ENCODE data around the gene ZNF205. TPM values are rescaled to one million over a fixed set of nuclear protein-coding genes. Genes with fewer than 3 reads are reported as not detected.
A peak's percentile ranks its signal among the peaks of the same experiment; 100 is the strongest.

Gene ZNF205
- total RNA-seq, 1 donor from 2014 or later = 15.4 TPM

DNA sequence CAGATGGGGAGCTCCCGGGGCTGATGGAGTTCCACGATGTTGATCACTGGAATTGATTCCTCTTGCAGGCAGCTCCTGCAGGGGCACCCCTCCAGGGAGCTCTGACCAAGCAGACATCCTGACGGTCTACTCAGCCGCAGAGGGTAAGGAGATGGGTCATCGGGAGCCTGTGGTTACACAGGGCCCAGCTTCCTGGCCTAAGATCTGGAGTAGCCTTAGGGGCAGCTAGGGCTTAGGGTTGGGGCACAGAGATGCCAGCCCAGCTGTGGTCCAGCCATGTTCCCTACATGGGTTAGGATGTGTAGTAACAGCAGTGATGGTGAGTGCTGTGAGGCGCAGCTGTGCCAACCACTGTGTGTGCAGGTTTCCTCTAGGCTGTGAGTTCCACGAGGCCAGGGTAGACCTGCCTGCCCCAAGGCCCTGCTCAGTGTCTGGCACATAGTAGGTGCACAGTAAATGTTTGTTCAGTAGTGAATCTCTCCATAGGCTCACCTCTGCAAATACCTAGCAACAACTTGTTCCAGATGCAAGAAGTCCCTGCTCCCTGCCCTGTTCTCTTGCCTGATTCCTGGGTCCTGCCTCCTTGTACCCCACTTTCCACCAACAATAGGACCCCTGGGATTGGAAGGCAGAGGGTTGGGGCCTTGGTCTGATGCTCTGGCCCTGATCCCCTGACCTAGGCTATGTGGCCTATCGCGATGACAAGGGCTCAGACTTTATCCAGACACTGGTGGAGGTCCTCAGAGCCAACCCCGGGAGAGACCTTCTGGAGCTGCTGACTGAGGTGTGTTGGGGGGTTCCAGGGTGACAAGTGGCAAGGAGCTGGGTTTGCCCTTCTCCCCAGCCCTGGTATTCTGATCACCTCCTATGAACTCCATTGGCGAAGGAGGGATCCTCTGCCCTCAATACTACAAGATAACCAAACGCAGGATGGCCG is 36.1 kb downstream of the ZNF205 start:
- Histone ChIP-seq H2AFZ (ENCODE audit: low read depth, low read length) (peak overlapping the region; percentile 94), H3K27ac (ENCODE audit: low read depth, low read length) (no peak overlapping the region), H3K79me2 (ENCODE audit: insufficient read depth, low read length) (no peaks in the 10 kb centered on the region), H3K4me3 (ENCODE audit: insufficient read depth, low read depth, low read length) (no peak overlapping the region), H4K20me1 (ENCODE audit: insufficient read depth, low read length) (peaks cover 4% of the 10 kb centered on the region), H3K27me3 (ENCODE audit: insufficient read depth, low read length) (no peaks in the 10 kb centered on the region), H3K36me3 (ENCODE audit: insufficient read depth, low read length) (no peaks in the 10 kb centered on the region), H3K4me1 (ENCODE audit: insufficient read depth, low read length) (peaks cover 2% of the 10 kb centered on the region), H3K9ac (ENCODE audit: low read length) (no peak overlapping the region), H3K9me3 (ENCODE audit: insufficient read depth, low read depth, low read length) (no peaks in the 10 kb centered on the region), H3K4me2 (ENCODE audit: low read length) (no peak overlapping the region)
- FAIRE-seq (no peak), DNase-seq (ENCODE audit: low read depth) (no peak)
- no peaks in the 10 kb centered on the region for H3K9me3 Mint-ChIP-seq (ENCODE audit: unreplicated experiment)
- no peaks in the 10 kb centered on the region for H3K4me1 Mint-ChIP-seq (ENCODE audit: low read depth, unreplicated experiment)
- peaks cover 2% of the 10 kb centered on the region for H3K36me3 Mint-ChIP-seq (ENCODE audit: low read depth, unreplicated experiment)
- H3K27ac Mint-ChIP-seq (ENCODE audit: unreplicated experiment) = peak overlapping the region; percentile 12
- peak overlapping the region; percentile 73 for H3K4me3 Mint-ChIP-seq (ENCODE audit: unreplicated experiment)
- TF ChIP-seq CTCF (IDR thresholded peaks at IDR 0.05; ENCODE audit: insufficient read depth, low read depth, low read length) (no peak), EZH2 (IDR thresholded peaks at IDR 0.05; ENCODE audit: insufficient read depth, low read length) (no peak)
- H3K27me3 Mint-ChIP-seq (ENCODE audit: low read depth, unreplicated experiment) = peaks cover 7% of the 10 kb centered on the region

DNA sequence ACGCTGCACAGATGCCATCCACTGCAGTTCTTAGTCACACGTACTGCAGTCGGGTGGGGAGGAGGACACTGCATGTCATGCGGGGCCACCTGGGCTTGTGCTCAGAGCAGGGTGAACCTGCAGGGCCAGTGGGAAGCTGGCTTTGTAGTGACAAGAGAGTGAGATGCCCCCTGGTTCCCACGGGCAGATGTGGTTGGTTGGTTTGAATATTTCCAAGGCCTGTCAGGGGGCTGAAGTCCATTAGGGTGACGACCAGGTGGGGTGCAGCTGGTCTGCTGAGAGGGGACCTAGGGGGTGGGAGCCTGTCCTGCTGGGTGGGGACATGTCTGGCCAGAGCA is 36.8 kb downstream of the ZNF205 start:
- no peak overlapping the region for H3K27ac ChIP-seq (ENCODE audit: low read depth, low read length)
- H3K4me2 ChIP-seq (ENCODE audit: low read length) = peak overlapping the region; percentile 92
- peak overlapping the region; percentile 74 for H3K4me3 ChIP-seq (ENCODE audit: insufficient read depth, low read depth, low read length)
- H3K4me1 Mint-ChIP-seq (ENCODE audit: low read depth, unreplicated experiment) = no peaks in the 10 kb centered on the region
- H3K9me3 Mint-ChIP-seq (ENCODE audit: unreplicated experiment) = no peaks in the 10 kb centered on the region
- FAIRE-seq (no peak), DNase-seq (ENCODE audit: low read depth) (no peak)
- H3K4me3 Mint-ChIP-seq (ENCODE audit: unreplicated experiment) = peak overlapping the region; percentile 73
- no peaks in the 10 kb centered on the region for H3K36me3 ChIP-seq (ENCODE audit: insufficient read depth, low read length)
- TF ChIP-seq EZH2 (IDR thresholded peaks at IDR 0.05; ENCODE audit: insufficient read depth, low read length) = no peak
- H3K27me3 Mint-ChIP-seq (ENCODE audit: low read depth, unreplicated experiment) = peaks cover 7% of the 10 kb centered on the region
- no peaks in the 10 kb centered on the region for H3K36me3 Mint-ChIP-seq (ENCODE audit: low read depth, unreplicated experiment)
- H3K9me3 ChIP-seq (ENCODE audit: insufficient read depth, low read depth, low read length) = no peaks in the 10 kb centered on the region
- H2AFZ ChIP-seq (ENCODE audit: low read depth, low read length) = peak overlapping the region; percentile 94
- no peaks in the 10 kb centered on the region for H3K79me2 ChIP-seq (ENCODE audit: insufficient read depth, low read length)
- H3K27me3 ChIP-seq (ENCODE audit: insufficient read depth, low read length) = no peaks in the 10 kb centered on the region
- peaks cover 4% of the 10 kb centered on the region for H4K20me1 ChIP-seq (ENCODE audit: insufficient read depth, low read length)
- H3K4me1 ChIP-seq (ENCODE audit: insufficient read depth, low read length) = peaks cover 2% of the 10 kb centered on the region
- peak overlapping the region; percentile 83 for H3K9ac ChIP-seq (ENCODE audit: low read length)
- peak overlapping the region; percentile 12 for H3K27ac Mint-ChIP-seq (ENCODE audit: unreplicated experiment)

DNA sequence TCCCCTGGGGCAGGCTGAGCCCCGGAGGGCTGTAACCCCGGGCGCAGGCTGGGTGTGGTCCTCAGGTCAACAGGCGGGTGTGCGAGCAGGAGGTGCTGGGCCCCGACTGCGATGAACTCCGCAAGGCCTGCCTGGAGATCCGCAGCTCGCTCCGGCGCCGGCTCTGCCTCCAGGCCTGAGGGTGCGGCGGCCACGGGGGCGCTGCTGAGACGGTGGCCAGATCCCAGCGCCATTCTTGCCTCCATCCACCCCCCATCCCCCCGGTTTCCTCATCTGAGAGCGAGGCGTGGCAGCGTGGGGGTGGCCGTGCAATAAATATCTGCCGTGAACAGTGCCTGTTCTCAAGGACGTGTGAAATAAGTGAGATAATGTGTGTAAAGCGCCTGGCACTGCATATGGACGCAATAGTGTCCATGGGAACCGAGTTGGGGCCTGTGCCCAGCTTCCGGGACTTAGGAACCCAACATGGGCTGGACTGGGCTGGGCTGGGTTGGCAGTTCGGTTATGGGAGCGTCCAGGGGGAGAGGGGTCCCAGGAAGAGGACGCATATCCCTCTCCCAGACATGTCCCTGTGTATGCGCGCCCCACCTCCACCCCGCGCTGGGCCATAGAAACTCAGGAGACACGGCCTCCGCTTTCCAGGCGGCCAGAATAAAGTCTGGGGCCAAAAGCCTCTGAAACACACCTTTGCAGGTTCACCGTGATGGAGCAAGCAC is 37.4 kb downstream of the ZNF205 start:
- Mint-ChIP-seq H3K4me3 (ENCODE audit: unreplicated experiment) (peak overlapping the region; percentile 86), H3K27ac (ENCODE audit: unreplicated experiment) (peak overlapping the region; percentile 86), H3K27me3 (ENCODE audit: low read depth, unreplicated experiment) (peaks cover 6% of the 10 kb centered on the region), H3K4me1 (ENCODE audit: low read depth, unreplicated experiment) (no peaks in the 10 kb centered on the region), H3K9me3 (ENCODE audit: unreplicated experiment) (no peaks in the 10 kb centered on the region), H3K36me3 (ENCODE audit: low read depth, unreplicated experiment) (no peaks in the 10 kb centered on the region)
- H3K4me1 ChIP-seq (ENCODE audit: insufficient read depth, low read length) = peaks cover 2% of the 10 kb centered on the region
- peak overlapping the region; percentile 94 for H2AFZ ChIP-seq (ENCODE audit: low read depth, low read length)
- peak overlapping the region; percentile 68 for H3K27ac ChIP-seq (ENCODE audit: low read depth, low read length)
- H3K9me3 ChIP-seq (ENCODE audit: insufficient read depth, low read depth, low read length) = no peaks in the 10 kb centered on the region
- peak overlapping the region; percentile 92 for H3K4me2 ChIP-seq (ENCODE audit: low read length)
- no peaks in the 10 kb centered on the region for H3K36me3 ChIP-seq (ENCODE audit: insufficient read depth, low read length)
- no peaks in the 10 kb centered on the region for H3K79me2 ChIP-seq (ENCODE audit: insufficient read depth, low read length)
- H4K20me1 ChIP-seq (ENCODE audit: insufficient read depth, low read length) = peaks cover 4% of the 10 kb centered on the region
- FAIRE-seq (no peak), DNase-seq (ENCODE audit: low read depth) (peak; percentile 40)
- H3K4me3 ChIP-seq (ENCODE audit: insufficient read depth, low read depth, low read length) = peak overlapping the region; percentile 74
- peak; percentile 30 for TF ChIP-seq CTCF (IDR thresholded peaks at IDR 0.05; ENCODE audit: insufficient read depth, low read depth, low read length)
- TF ChIP-seq EZH2 (IDR thresholded peaks at IDR 0.05; ENCODE audit: insufficient read depth, low read length) = no peak
- H3K9ac ChIP-seq (ENCODE audit: low read length) = peak overlapping the region; percentile 83
- H3K27me3 ChIP-seq (ENCODE audit: insufficient read depth, low read length) = no peaks in the 10 kb centered on the region
